Measurements from ENCODE around the gene SULT1A2.

- TF ChIP-seq CTCF (IDR thresholded peaks at IDR 0.05; ENCODE audit: insufficient read depth, low read length, poor library complexity, severe bottlenecking) (no peak), EZH2phosphoT487 (conservative IDR thresholded peaks at IDR 0.05; ENCODE audit: low read length) (no peak)
Observed at GRCh38 chr16:28544998-28545397, 51.9 kb downstream of the SULT1A2 start.
